GM12878 (cell line): ENCODE measurements around the gene JUND.

Experiments
- BHLHE40 ChIP-seq, 2 experiments: fragments of 450-650 bp in 1 of 2; IDR thresholded peaks; 2 replicates each; pipeline ENCODE4 v1.6.1; 2011 to 2017; ENCODE audit warnings: low read depth in 2 of 2, borderline replicate concordance in 1 of 2, improper control_type of control experiment in 1 of 2, low read length in 1 of 2, mild to moderate bottlenecking in 1 of 2
- EP300 ChIP-seq, 2 experiments: fragments of 150-350 bp in 1 of 2; IDR thresholded peaks; 2 replicates each; pipeline ENCODE4 v1.6.1; 2011 to 2012; ENCODE audit warnings: low read depth in 2 of 2, low read length in 2 of 2, borderline replicate concordance in 1 of 2, improper control_type of control experiment in 1 of 2, inconsistent platforms in 1 of 2; ENCODE audit not compliant: control insufficient read depth in 1 of 2
- FOS ChIP-seq: IDR thresholded peaks from 3 replicates; pipeline ENCODE4 v1.6.1; 2011; ENCODE audit warnings: borderline replicate concordance; ENCODE audit not compliant: insufficient read length; ENCODE audit errors: extremely low read depth
- JUND ChIP-seq: IDR thresholded peaks from 2 replicates; pipeline ENCODE4 v1.6.1; 2012; ENCODE audit warnings: low read depth, mild to moderate bottlenecking, low read length, improper control_type of control experiment, moderate library complexity
- NR2C2 ChIP-seq: IDR thresholded peaks from 2 replicates; pipeline ENCODE4 v1.6.1; 2011; ENCODE audit warnings: borderline replicate concordance, low read depth; ENCODE audit not compliant: control insufficient read depth, insufficient read length
- TAF1 ChIP-seq: IDR thresholded peaks from 2 replicates; pipeline ENCODE4 v1.6.1; 2011; ENCODE audit warnings: mild to moderate bottlenecking, low read depth, low read length, borderline replicate concordance
- TCF12 ChIP-seq: IDR thresholded peaks from 2 replicates; pipeline ENCODE4 v1.6.1; 2011; ENCODE audit warnings: low read depth, mild to moderate bottlenecking, low read length
- ZZZ3 ChIP-seq: IDR thresholded peaks from 2 replicates; pipeline ENCODE4 v1.6.1; 2011; ENCODE audit warnings: low read depth; ENCODE audit not compliant: control insufficient read depth, insufficient read length
- TF ChIP-seq, protein P1 (sequence below), 3 experiments: IDR thresholded peaks in 2 of 3; conservative IDR thresholded peaks in 1 of 3; 2 replicates each; pipeline ENCODE4 v1.5.1; 2011; ENCODE audit warnings: low read depth in 3 of 3, low read length in 3 of 3, mild to moderate bottlenecking in 3 of 3, control low read depth in 2 of 3, moderate library complexity in 2 of 3, inconsistent platforms in 1 of 3, mixed read lengths in 1 of 3; ENCODE audit not compliant: control insufficient read depth in 2 of 3, insufficient read depth in 1 of 3; ENCODE audit errors: extremely low read depth in 1 of 3
- TF ChIP-seq, protein P2 (sequence below): fragments of 450-650 bp; formaldehyde crosslinking; IDR thresholded peaks from 2 replicates; pipeline ENCODE4 v1.4.0; 2022; ENCODE audit warnings: mild to moderate bottlenecking, moderate library complexity

DNA sequence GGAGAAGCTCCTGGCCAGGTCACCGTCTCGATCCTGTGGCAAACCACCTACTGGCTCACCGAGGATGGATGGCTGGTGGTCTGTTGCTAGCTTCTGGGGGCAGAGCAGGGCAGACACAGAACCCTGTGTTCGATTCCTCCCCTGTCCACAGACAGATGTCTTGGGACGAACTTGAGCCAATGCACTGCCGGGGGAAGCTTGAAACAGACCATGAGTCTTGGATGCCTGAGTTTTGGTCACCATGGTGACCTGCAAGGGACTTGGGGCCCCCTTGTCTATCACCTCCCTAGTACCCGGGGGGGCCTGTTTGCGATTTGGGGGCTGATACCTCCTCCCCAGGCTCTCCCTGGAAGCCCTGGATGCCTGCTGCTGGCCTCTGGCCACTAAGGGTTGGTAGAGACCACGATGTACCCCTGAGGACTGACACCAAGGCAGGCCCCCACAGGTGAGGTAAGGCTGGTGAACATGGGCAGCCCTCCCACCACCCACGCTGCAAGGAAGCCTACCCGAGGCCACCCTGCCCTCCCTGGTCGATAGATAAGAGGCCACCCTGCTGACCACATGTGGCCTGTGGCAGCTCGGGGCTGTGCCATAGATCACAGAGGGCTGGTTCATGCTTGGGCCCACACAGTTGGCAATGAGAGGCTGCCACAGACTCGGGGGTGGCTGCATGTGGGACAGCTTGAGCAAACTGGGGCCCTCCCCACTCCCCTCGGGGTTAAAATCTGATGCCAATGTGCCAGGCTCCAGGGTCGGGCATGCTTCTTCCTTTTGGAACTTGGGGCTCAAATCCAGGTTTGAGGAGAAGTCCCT, 17.9 kb downstream of the JUND start:
- TF ChIP-seq TCF12: no peak
- no peak for TF ChIP-seq ZZZ3
- TF ChIP-seq, protein P1, sequence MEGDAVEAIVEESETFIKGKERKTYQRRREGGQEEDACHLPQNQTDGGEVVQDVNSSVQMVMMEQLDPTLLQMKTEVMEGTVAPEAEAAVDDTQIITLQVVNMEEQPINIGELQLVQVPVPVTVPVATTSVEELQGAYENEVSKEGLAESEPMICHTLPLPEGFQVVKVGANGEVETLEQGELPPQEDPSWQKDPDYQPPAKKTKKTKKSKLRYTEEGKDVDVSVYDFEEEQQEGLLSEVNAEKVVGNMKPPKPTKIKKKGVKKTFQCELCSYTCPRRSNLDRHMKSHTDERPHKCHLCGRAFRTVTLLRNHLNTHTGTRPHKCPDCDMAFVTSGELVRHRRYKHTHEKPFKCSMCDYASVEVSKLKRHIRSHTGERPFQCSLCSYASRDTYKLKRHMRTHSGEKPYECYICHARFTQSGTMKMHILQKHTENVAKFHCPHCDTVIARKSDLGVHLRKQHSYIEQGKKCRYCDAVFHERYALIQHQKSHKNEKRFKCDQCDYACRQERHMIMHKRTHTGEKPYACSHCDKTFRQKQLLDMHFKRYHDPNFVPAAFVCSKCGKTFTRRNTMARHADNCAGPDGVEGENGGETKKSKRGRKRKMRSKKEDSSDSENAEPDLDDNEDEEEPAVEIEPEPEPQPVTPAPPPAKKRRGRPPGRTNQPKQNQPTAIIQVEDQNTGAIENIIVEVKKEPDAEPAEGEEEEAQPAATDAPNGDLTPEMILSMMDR (IDR thresholded peaks at IDR 0.05 in 2 of 3, conservative IDR thresholded peaks at IDR 0.05 in 1 of 3; ENCODE audit: control insufficient read depth in 2 of 3, extremely low read depth in 1 of 3, insufficient read depth in 1 of 3, low read depth in 3 of 3, low read length in 3 of 3): no peak
- no peak for TF ChIP-seq FOS
- no peak for TF ChIP-seq JUND
- no peak for TF ChIP-seq NR2C2
- TF ChIP-seq, protein P2, sequence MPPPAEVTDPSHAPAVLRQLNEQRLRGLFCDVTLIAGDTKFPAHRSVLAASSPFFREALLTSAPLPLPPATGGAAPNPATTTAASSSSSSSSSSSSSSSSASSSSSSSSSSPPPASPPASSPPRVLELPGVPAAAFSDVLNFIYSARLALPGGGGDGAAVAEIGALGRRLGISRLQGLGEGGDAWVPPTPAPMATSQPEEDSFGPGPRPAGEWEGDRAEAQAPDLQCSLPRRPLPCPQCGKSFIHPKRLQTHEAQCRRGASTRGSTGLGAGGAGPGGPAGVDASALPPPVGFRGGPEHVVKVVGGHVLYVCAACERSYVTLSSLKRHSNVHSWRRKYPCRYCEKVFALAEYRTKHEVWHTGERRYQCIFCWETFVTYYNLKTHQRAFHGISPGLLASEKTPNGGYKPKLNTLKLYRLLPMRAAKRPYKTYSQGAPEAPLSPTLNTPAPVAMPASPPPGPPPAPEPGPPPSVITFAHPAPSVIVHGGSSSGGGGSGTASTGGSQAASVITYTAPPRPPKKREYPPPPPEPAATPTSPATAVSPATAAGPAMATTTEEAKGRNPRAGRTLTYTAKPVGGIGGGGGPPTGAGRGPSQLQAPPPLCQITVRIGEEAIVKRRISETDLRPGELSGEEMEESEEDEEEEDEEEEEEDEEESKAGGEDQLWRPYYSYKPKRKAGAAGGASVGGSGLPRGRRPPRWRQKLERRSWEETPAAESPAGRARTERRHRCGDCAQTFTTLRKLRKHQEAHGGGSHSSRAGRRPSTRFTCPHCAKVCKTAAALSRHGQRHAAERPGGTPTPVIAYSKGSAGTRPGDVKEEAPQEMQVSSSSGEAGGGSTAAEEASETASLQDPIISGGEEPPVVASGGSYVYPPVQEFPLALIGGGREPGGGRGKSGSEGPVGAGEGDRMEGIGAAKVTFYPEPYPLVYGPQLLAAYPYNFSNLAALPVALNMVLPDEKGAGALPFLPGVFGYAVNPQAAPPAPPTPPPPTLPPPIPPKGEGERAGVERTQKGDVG (CRISPR knock-in tag): no peak
- TF ChIP-seq TAF1: no peak
- TF ChIP-seq BHLHE40 (IDR thresholded peaks at IDR 0.05; ENCODE audit: borderline replicate concordance in 1 of 2, low read depth in 2 of 2, low read length in 1 of 2): no peak
- no peak for TF ChIP-seq EP300 (IDR thresholded peaks at IDR 0.05; ENCODE audit: borderline replicate concordance in 1 of 2, control insufficient read depth in 1 of 2, low read depth in 2 of 2, low read length in 2 of 2)
